T-helper 2 cell treated with Interferon-gamma antibody and Interleukin-4, amounts not matched to agents 100 ng/mL and 5 ng/mL, for 36 hours (primary cell): ENCODE results near the gene RAB29. TPM values are rescaled to one million over a fixed set of nuclear protein-coding genes. Genes with fewer than 3 reads are reported as not detected.

Source experiments
- intact Hi-C: fragments of 100-400 bp; cut with micrococcal nuclease; formaldehyde crosslinking; loops from one replicate; pipeline ENCODE4 v1.15.1; 2023
- total RNA-seq: library from RNA; stranded (reverse); gene quantifications from 2 replicates; pipeline ENCODE4 v1.2.3, GENCODE V29; 2022

The RAB29 gene
- total RNA-seq, 1 donor from 2014 or later: 42.1 TPM

DNA sequence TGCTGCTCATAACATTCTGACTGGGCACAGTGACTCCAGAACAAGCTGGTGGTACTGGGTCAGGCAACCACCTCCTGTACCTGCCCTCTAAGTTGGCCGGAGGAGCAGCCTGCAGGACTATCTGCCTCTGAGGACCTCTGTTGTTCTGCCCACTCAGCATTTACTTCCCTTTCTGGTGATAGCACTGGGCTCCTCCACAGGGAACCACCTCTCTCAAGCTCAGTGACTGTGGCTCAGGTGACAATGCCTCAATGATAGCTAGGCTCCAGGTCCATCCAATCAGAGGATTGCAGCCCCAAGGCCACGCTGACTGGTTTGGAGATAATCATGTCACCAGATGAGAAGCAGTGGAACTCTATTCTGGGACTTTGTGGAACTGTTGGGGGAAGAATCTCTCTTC is 21.9 kb upstream of the RAB29 start:
- intact Hi-C loops: no loop called here

DNA sequence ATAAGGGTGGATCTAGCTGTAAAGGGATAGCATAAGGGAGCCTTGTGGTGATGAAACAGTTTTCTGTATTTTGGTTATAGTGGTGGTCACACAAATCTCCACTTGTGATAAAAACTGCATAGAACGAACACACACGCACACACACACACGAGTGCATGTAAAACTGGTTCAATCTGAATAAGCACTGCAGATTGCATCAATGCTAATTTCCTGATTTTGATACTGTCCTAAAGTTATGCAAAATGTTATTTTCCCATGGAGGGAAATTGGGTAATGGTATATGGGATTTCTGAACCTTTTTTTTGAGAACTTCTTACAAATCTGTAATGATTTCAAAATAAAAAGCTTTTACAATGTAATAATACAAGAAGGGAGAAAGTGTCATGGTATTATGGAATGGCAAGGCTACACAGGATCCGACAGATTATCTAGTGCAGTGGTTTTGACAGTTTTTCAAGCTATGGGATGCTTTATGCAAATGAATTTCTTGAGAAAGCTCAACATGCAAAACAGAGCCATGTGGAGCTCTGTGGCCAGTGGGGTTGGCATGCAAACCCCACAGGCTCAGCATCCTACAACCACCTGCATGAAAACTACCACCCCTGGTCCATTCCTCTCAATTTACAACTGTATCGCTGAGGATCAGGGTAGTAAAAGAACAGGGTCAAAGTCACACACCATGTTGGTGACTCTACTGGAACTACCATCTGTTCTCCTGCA is 18.9 kb upstream of the RAB29 start:
- intact Hi-C loops: no loop called here

DNA sequence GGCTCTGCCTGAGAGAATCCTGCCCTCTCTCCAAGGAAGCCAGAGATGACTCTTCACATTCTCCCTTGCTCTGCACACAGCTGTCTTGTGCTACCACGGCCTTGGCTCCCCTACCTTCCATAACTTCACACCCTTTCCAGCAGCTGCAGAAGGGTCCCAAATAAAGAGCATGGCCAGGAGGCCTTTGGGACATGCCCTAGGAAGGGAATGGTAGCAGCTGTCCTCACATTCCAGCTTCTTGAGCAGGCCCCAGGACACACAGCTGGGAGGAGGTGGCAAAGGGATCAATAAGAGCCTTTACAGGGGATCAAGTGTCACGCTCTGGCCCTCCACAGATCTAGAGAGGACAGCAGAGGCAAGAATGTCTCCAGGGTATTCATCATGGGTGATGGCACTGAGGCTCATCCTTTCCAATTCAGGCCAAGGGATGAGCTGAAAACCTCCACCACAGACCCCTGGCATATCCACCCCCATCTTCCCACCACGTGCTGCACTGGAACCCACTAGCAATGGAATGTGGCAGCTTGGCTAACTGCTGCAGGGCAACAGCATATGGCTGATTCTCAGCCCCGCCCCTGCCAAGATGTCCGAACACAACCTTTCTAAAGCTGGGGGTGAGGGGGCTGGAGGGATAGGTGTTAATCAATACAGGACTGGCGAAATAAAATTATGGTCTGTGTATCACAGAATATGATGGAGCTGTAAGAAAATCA is 17.8 kb upstream of the RAB29 start:
- intact Hi-C loops: no loop called here

DNA sequence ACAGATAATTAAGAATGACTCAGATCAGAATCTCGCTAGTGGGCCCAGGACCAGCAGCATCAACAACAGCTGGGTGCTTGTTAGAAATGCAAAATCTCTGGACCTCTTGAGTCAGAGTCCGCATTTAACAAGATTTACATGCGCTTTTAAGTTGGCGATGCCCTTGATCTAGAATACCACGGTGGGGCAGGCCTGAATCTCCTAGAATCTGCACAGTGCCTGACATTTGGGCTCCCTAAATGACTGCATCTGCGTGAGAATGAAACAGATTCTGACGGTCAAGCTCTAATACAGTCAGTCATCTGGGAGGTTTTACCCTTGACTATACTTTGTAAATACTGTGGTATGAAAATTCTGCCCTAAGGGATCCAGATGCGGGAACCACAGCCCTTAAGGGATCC is 17.2 kb upstream of the RAB29 start:
- intact Hi-C loops: no loop called here

DNA sequence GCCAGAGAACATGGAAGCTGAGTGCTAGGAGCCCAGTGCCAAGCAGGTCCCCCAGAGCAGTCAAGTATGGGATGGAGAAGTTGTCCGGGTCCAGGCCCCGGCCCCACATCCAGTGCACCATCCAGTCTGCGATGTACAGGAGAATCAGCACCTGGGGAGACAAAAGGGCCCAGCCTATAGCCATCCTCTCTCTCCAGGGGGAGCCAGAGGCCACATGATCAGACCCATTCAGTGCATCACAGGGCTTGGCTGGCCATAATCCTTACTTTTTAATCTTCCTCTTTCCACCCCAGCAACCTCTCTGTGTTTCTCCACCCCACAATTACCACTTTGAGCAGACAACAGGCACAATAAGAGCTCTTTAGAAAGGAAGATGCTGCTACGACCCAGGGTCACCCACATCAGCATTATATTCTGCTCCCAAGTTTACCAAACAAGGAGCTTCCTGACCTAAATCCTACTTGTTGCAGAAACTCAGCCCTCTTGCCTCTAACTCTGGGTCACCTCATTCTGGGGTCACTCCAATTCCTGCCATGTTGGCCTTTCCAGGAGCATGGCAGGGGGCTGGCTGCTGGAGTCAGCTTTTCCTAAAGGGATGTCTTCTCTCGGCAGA is 16.4 kb upstream of the RAB29 start:
- intact Hi-C loops: loop anchor here (1.0 to 2.0 kb wide), 3 partner anchors 117 to 186 kb away; no protein-coding TSS in a partner anchor

DNA sequence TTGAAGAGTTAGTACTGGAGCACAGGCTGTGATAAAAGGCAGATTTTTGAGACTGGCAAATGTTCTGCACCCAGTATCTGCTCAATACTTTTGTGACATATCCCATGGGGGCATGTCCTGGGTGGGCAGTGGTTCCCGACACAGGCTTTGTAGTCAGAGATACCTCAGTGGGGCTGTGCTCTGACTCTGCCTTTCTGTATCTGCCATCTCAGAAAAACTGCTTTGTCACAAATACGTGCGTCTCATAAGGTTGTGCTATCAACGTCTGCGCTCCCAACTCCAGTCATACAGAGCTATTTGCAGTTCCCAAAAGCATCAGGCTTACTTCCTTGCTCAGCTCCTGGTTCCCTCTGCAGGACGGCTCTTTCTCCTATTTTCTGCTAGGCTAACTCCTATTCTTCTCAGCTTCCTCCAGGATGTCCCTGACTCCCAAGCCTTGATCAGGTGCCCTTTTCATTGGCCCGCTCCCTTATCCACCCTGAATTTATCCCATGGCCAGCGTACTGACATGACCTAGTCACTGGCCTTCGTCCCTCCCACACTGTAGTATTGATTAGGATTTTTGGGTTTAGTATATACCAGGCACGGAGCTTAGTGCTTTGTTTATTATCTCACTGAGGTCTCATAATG is 12.1 kb upstream of the RAB29 start:
- intact Hi-C loops: no loop called here

DNA sequence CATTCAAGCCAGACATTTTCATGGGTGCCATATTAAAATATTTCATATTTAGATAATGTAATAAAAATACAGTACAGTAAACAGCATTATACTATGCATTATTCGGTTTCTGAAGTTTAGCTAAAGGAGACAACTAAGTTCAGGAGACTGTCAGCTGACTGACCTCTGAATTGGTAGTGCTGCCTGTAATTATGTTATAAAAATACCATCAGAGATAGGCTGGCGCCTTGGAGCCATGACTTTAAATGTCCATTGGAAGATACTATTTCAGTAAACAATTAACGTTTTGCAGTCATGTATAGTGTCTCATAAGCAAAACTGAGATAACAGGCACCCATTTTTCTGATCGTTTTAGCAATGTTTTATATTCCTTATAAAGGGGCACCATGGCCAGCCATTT is 11.3 kb upstream of the RAB29 start:
- intact Hi-C loops: no loop called here

DNA sequence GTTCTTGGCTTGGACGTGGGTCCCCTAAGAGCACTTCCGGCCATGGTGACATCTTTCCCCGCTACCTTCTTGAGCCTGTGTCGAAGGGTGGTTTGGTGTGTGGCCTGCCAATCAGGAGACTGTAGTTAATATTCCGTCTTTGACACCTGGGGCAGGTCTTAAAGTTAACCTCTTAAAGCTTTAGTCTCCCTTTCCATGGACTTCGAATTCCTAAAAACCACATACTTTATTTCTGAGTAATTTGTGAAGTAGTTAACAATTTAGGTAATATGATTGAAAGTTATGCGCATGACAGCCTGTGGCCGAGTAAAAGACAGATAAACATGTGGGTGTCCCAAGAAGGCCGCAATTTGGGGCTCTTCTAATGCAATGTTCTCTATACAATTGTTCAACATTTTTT is 10.2 kb upstream of the RAB29 start:
- intact Hi-C loops: no loop called here

DNA sequence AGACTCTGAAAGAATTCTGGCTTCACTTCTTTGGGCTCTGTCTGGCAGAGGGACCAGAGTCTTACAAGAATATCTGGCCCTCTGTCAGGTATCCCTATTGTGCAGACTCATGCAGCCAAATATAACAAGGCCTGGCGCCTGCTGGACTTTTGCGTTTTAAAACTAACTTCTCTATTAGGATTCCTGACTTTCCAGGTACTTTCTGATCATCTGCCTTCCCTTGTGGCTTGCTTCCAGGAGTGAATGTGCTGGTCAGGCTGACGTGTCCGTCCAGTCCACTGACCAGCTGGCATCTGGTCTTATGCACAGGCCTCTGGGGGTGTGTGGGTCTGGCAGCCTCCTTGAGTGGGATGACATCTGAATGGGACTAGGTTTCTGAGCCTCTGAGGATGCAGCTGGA is 8.6 kb upstream of the RAB29 start:
- intact Hi-C loops: loop anchor here (2.0 kb wide), 2 partner anchors 35 to 73 kb away; no protein-coding TSS in a partner anchor

DNA sequence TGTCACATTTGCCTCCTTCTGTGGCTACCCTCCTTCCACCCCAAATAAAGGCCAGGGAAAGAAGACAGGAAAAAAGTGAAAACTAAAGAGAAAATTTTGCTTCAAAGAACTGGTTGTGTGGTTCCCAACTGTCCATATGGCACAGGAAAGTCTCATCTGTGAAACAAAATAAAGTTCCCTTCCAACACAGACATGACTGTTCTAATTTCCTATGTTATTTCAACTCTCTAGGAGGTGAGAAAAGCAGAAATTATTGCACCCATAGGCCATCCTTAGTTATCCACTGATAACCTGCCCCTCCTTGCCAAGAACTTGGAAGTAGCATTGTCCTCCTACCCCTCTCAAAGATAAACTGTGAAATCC is 8.1 kb upstream of the RAB29 start:
- intact Hi-C loops: loop anchor here (2.0 kb wide), 2 partner anchors 35 to 73 kb away; no protein-coding TSS in a partner anchor

DNA sequence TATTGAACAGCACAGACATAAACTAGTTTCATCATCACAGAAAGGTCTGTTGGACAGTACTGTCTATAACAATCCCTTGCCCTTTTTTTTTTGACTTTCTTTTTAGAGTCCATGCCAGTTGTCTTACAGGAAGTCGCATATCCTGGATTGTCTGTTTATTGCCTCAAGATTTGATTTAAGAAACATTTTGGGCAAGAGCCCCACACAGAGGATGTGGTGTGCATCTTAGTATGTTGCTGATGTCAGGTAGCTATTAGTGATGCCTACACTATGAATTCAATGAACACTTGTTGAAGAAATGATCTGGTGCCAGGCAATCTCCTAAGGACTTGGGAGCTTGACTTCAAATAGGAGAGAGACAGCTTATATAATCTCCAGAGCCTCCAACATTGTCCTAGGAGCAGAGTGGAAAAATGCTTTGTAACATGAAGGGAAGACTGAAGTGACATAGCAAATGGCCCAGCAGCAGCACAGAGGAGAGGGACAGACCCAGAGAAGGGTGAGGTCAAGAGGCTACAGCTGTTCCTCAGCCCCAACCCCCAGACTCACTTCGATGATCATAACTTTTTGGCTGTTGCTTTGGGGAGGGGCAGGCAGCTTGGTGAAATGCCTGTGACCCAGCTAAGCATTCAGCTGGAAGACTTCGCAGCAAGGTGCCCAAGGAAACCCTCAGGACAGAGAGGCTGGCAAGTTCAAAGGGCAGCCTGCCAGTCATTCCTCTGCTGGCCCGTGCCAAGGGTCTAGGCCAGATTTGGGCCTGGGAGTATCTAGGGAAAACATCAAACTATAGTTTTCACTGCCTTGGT is 7.5 kb upstream of the RAB29 start:
- intact Hi-C loops: loop anchor here (1.0 to 2.0 kb wide), 3 partner anchors 34 to 124 kb away; no protein-coding TSS in a partner anchor

DNA sequence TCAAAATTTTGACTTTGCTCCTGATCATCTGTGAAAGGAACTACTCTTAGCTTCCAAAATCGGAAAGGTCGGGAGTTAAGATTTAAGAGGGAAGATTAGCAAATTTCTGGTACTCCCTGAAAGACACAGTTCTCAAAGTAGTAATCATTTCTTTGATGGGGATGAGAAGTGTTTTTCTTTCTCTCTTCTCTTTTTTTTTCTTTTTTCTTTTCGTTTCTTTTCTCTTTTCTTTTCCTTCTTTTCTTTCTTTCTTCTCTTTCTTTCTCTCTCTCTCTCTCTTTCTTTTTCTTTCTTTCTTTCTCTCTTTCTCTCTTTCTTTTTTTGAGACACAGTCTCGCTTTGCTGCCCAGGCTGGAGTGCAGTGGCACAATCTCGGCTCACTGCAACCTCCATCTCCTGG is 5.1 kb upstream of the RAB29 start:
- intact Hi-C loops: no loop called here

DNA sequence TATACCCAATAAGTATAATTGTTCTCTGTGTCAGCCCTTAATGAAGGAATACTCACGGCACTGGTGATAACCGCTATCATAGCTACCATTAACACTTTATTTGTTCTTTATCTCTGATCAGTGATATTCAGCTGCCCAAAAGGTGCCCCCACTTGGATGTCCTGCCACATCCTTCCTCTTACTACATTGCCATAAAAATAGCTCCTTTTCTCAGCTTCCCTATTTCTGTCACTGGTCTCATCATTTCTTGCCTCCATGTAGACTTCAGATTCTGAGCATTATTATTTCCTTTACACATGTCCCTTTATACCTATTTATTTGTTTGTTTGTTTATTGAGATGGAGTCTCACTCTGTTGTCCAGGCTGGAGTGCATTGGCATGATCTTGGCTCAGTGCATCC is 2.7 kb upstream of the RAB29 start:
- intact Hi-C loops: loop anchor here (10.0 kb wide), 1 partner anchor 183 kb away; no protein-coding TSS in a partner anchor

DNA sequence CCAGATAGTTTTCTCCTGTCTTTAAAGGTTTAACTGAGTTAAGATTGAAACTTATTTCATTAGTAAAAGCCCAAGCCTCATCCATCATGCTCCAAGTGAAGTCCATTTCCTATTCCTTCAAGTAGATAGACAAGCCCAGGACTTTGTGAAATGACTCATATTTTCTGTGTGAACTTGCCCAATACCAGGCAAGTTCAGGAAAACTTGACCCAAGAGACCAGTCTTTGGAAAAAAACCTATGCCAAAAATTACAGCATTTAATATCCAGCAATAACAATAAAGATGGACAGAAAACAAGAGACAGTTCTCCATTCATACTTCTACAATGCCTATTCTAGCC is 405 bp upstream of the RAB29 start:
- intact Hi-C loops: loop anchor here (1.0 to 10.0 kb wide), 6 partner anchors 25 to 565 kb away; partner anchors contain the start of genes DSTYK, NUCKS1, PM20D1 and SLC41A1

DNA sequence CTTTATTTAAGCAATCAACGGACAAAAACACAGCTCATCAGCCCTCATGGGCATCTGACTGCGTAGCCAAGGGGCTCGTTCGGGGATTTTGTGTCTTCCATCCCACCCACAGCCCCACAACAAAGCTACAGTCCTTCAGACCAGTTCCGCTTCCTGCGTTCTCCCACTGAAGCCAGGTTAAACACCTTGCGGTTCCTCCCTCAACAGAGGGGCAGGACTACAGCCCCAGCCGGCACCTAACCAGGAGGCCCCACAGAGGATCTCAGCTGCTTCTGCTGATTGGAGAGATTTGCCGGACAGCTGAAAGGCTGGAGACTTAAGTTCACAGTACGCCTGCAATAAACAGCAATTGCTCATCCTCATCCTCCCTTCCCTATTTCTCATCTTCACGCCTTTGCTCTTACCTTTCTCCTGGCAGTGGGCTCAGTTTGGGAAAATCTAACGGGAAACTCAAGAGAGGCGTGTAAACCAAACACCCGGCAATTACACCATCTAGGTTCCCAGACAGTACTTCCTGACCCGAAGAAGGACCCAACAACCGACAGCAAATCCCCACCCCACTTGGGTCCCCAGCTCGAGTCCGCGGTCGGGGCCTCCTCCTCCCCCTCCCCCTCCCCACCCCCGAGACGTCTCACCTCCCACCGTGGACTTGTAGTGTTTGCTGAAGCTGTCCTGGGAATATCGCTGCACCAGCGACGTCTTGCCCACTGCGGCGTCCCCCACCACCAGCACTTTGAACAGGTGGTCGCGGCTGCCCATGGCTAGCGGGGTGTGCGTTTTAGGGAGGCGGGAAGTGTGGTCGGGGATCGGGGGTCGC is 876 bp downstream of the RAB29 start:
- intact Hi-C loops: loop anchor here (1.0 to 10.0 kb wide), 6 partner anchors 24 to 564 kb away; partner anchors contain the start of genes DSTYK, NUCKS1, PM20D1 and SLC41A1

DNA sequence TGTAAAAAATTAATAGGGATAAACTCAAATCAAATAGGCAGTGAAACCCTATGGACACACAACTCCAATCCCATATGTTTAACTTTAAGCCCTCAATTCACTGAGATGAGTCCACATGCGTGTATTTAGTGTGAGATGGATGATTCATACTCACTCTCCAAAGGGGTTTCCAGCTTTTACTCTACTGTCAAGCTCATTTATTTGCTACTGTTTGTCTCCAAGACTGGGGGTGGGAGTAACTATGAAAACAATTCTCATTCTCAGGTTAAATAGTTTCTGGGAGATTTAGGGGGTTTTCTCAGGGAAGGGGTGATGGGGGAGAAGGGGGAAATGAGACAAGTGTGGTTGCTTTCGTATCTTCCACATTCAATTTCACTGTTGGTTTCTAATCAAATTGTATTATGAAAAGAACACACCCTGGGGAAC is 2.7 kb downstream of the RAB29 start:
- intact Hi-C loops: loop anchor here (10.0 kb wide), 1 partner anchor 178 kb away; no protein-coding TSS in a partner anchor

DNA sequence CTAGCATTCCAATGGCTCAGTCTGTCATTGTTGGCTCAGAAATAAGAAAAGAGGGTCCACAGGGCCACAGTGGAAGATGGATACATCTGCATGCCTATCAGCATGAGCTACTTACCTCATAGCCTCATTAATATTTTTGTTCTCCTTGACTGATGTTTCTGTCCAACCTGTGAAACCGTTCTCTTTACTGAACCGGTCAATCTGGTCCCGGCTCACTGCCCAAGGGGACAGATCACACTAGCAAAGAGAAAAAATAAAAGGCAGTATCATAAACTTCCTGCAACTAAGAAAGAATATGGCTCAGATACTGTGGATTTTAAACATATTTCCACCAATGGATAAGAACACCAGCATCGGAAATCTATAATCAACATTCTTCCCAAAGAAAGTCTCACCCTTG is 4.7 kb downstream of the RAB29 start:
- intact Hi-C loops: loop anchor here (10.0 kb wide), 1 partner anchor 176 kb away; no protein-coding TSS in a partner anchor

DNA sequence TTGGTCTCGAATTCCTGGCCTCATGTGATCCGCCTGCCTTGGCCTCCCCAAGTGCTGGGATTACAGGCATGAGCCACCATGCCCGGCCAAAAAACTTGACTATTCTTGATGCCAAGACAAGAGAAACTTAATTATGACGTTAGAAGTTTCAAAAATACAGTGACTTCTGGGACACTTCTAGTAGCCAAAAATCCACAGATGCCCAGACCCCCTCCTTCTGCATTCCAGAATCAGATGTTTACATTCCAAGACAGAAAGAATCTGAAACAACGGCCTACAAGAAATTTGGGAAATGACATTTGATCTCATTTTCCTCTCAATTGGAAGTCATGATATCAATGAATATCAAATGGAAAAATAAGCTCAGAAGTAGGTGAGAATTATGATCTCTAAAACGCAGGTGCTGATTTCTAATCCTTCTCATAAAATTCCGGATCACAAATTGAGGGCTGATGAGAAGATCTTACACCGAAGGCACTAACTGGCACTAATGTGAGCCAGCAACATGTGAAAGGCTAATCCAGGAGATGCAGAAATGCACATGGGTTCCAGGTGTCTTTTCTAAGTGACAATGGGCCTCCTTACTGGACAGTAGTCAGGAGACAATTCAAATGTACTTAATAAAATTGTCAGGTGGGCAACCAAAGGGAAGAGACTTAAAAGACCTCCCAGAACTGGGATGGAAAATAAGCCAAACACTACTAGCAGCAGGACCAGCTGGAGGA is 5.5 kb downstream of the RAB29 start:
- intact Hi-C loops: loop anchor here (10.0 kb wide), 1 partner anchor 175 kb away; no protein-coding TSS in a partner anchor

DNA sequence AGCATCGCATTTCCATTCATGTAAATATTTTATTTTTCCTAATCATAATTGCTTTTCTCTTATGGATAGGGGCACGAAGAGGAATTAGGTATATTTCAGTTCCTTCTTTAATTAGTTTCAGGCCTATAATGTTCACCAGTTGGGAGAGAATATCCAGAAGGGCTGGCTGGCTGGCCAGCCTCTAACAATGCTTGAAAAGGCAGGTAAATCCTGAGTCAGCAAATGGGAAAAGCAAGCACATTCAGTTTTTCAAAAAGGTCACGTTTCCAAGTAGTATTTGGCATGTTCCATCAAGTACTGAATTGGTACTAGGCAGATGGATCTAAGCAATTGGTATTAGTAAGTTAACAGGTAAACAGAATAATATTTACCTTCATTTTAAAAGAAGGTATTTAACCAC is 8.0 kb downstream of the RAB29 start:
- intact Hi-C loops: no loop called here
